HepG2 (cell line): Measurements from ENCODE around the gene C19orf73. TPM values are rescaled to one million over a fixed set of nuclear protein-coding genes. Genes with fewer than 3 reads are reported as not detected.

Experiments
- ATAC-seq: fragments of 200-7000 bp; cut with Tn5 transposase; 3 replicates; pipeline ENCODE4 v1.9.1; 2020; ENCODE audit warnings: mild to moderate bottlenecking, moderate library complexity
- BruUV-seq: library from RNA; stranded (reverse); fragments of 400-500 nt; replicated peaks from 2 replicates; lab custom pipeline; 2021; lab: Mats Ljungman, UMichigan
- CTCF ChIA-PET: fragments of 300-600 bp; formaldehyde crosslinking; extraction: SDS; loops from one replicate; lab custom pipeline; 2021; ENCODE audit warnings: low total read pairs, inconsistent platforms, low intra/inter-chr PET ratio; lab: Yijun Ruan, JAX
- POLR2A ChIA-PET: fragments of 350-600 bp; sonication (Branson Sonifier 250); formaldehyde crosslinking; loops from one replicate; lab custom pipeline; 2020; ENCODE audit warnings: antibody characterized with exemption, inconsistent platforms; lab: Yijun Ruan, JAX
- DNase-seq: peaks from one replicate; pipeline ENCODE4 v3.0.0-alpha.2; 2015; ENCODE audit warnings: low spot score
- FAIRE-seq: peaks from 3 replicates; lab custom pipeline; 2011; peaks lifted over from hg19 to GRCh38; lab: Jason Lieb, UNC
- H2AFZ ChIP-seq: one replicate; pipeline ENCODE4 v1.6.1; 2011; ENCODE audit warnings: low read length, inconsistent platforms
- H3K27ac ChIP-seq: fragments of 300-600 bp; 3 replicates; pipeline ENCODE4 v1.8.0; 2011; ENCODE audit warnings: mixed run types, mild to moderate bottlenecking, mixed read lengths, low read length, inconsistent platforms; ENCODE audit not compliant: insufficient read depth; ENCODE audit errors: extremely low read length
- H3K27me3 ChIP-seq, 2 experiments: fragments of 200-600 bp in 1 of 2; 2 replicates in 1 of 2; 3 replicates in 1 of 2; pipeline versions ENCODE4 v1.6.0 to v1.8.0; 2011; ENCODE audit warnings: low read length in 2 of 2, mild to moderate bottlenecking in 2 of 2, moderate library complexity in 2 of 2, inconsistent platforms in 1 of 2; ENCODE audit not compliant: insufficient read depth in 2 of 2, control insufficient read depth in 1 of 2
- H3K36me3 ChIP-seq, 2 experiments: fragments of 200-600 bp in 1 of 2; replicated peaks in 1 of 2; 2 replicates in 1 of 2; 3 replicates in 1 of 2; pipeline versions ENCODE4 v1.5.1 to v1.8.0; 2011; ENCODE audit warnings: low read length in 2 of 2, inconsistent platforms in 1 of 2; ENCODE audit not compliant: insufficient read depth in 2 of 2, control insufficient read depth in 1 of 2
- H3K4me1 ChIP-seq: 2 replicates; pipeline ENCODE4 v1.5.1; 2012; ENCODE audit warnings: low read length, inconsistent platforms; ENCODE audit not compliant: insufficient read depth
- H3K4me2 ChIP-seq: 2 replicates; pipeline ENCODE4 v1.6.0; 2011; ENCODE audit warnings: low read depth, low read length, inconsistent platforms
- H3K4me3 ChIP-seq, 3 experiments: fragments of 200-600 bp in 1 of 3; sonication (generic), shearing (Covaris generic) in 1 of 3; replicated peaks in 1 of 3; 2 replicates each; pipeline ENCODE4 v1.5.1; 2011 to 2016; ENCODE audit warnings: low read length in 3 of 3, inconsistent platforms in 2 of 3, low read depth in 2 of 3, mild to moderate bottlenecking in 2 of 3, control low read depth in 1 of 3, mixed read lengths in 1 of 3; ENCODE audit not compliant: insufficient read depth in 1 of 3
- H3K79me2 ChIP-seq: one replicate; pipeline ENCODE4 v1.6.1; 2011; ENCODE audit warnings: low read length, inconsistent platforms; ENCODE audit not compliant: insufficient read depth
- H3K9ac ChIP-seq: 2 replicates; pipeline ENCODE4 v1.6.0; 2011; ENCODE audit warnings: mild to moderate bottlenecking, low read depth, low read length, inconsistent platforms; ENCODE audit not compliant: insufficient read depth
- H3K9me3 ChIP-seq: 2 replicates; pipeline ENCODE4 v1.5.1; 2012; ENCODE audit warnings: mild to moderate bottlenecking, low read length
- H4K20me1 ChIP-seq: 2 replicates; pipeline ENCODE4 v1.6.0; 2011; ENCODE audit warnings: inconsistent platforms, mild to moderate bottlenecking, low read length, moderate library complexity; ENCODE audit not compliant: insufficient read depth
- AGO2 ChIP-seq: fragments of 200-400 bp; formaldehyde crosslinking; optimal IDR thresholded peaks from 2 replicates; pipeline ENCODE3; 2017; ENCODE audit warnings: mild to moderate bottlenecking, low read depth, low read length, moderate library complexity
- ELF3 ChIP-seq: IDR thresholded peaks from 2 replicates; pipeline ENCODE4 v1.6.1; 2016; ENCODE audit warnings: missing genetic modification reagents, missing compliant biosample characterization
- FOXA1 ChIP-seq, 2 experiments: fragments of 450-650 bp in 1 of 2; sonication (generic) in 1 of 2; formaldehyde crosslinking in 1 of 2; IDR thresholded peaks; 2 replicates each; pipeline versions ENCODE4 v1.4.0 to v1.6.1; 2016 to 2020; ENCODE audit warnings: missing genetic modification reagents in 1 of 2
- NCOA1 ChIP-seq: sonication (generic); formaldehyde crosslinking; IDR thresholded peaks from 2 replicates; pipeline ENCODE4 v1.9.0; 2021; ENCODE audit warnings: missing genetic modification reagents
- RBFOX2 ChIP-seq: fragments of 200-400 bp; formaldehyde crosslinking; IDR thresholded peaks from 2 replicates; pipeline ENCODE4 v1.6.1; 2017; ENCODE audit warnings: low read depth, mild to moderate bottlenecking, low read length
- RBM22 ChIP-seq: fragments of 200-400 bp; formaldehyde crosslinking; optimal IDR thresholded peaks from 2 replicates; pipeline ENCODE3; 2017; ENCODE audit warnings: mild to moderate bottlenecking, low read length, moderate library complexity
- SIN3A ChIP-seq: IDR thresholded peaks from 2 replicates; pipeline ENCODE4 v1.6.1; 2011; ENCODE audit warnings: low read depth, mild to moderate bottlenecking, control low read depth, low read length, borderline replicate concordance
- SYNCRIP ChIP-seq: fragments of 200-400 bp; formaldehyde crosslinking; IDR thresholded peaks from 2 replicates; pipeline ENCODE4 v1.6.1; 2018; ENCODE audit warnings: mild to moderate bottlenecking, low read depth, low read length; ENCODE audit not compliant: insufficient read depth
- TCF7L2 ChIP-seq: IDR thresholded peaks from 2 replicates; pipeline ENCODE4 v1.6.1; 2011; ENCODE audit warnings: mild to moderate bottlenecking, low read depth, low read length, moderate library complexity
- ZNF432 ChIP-seq: sonication (generic); formaldehyde crosslinking; IDR thresholded peaks from 2 replicates; pipeline ENCODE4 v1.5.0; 2020; ENCODE audit warnings: missing genetic modification reagents, mild to moderate bottlenecking, borderline replicate concordance
- ZNF562 ChIP-seq: sonication (generic); formaldehyde crosslinking; IDR thresholded peaks from 2 replicates; pipeline ENCODE4 v1.8.0; 2022; ENCODE audit warnings: missing genetic modification reagents, borderline replicate concordance
- ZNF605 ChIP-seq: sonication (generic); formaldehyde crosslinking; IDR thresholded peaks from 2 replicates; pipeline ENCODE4 v1.8.0; 2022; ENCODE audit warnings: mild to moderate bottlenecking, missing genetic modification reagents
- ZSCAN31 ChIP-seq: sonication (generic); formaldehyde crosslinking; IDR thresholded peaks from 2 replicates; pipeline ENCODE4 v1.5.0; 2020; ENCODE audit warnings: low read depth, mild to moderate bottlenecking, missing genetic modification reagents
- WGBS: methylation state at CpG from one replicate; pipeline ENCODE4 v1.1.6; 2017; ENCODE audit warnings: low lambda C conversion rate; 5-methylcytosine and 5-hydroxymethylcytosine counted together
- in situ Hi-C: cut with HindIII; loops from 2 replicates; pipeline ENCODE4 v1.10.0; 2017; ENCODE audit warnings: low pct_unique_long_range_greater_than_20kb; ENCODE audit not compliant: extremely low pct_ligation_motif_present
- intact Hi-C: fragments of 100-400 bp; cut with micrococcal nuclease; formaldehyde crosslinking; loops from one replicate; pipeline ENCODE4 v1.10.0; 2022; ENCODE audit not compliant: unreplicated experiment
- polyA plus RNA-seq, 8 experiments: library from polyadenylated mRNA; depleted of rRNA in 3 of 8; stranded (reverse) in 7 of 8; unstranded in 1 of 8; fragments of >200 nt; fragmentation: Illumina TruSeq in 4 of 8; extraction: Trizol in 4 of 8; gene quantifications; 2 replicates each; pipeline versions ENCODE4 v1.2.1 to v1.2.3, GENCODE V29; 2011 to 2016; ENCODE audit warnings: low read depth in 4 of 8, missing spikeins in 1 of 8, mixed read lengths in 1 of 8; ENCODE audit not compliant: insufficient read depth in 1 of 8
- total RNA-seq, 5 experiments: library from RNA; depleted of rRNA; stranded (reverse); fragments of >200 nt; fragmentation: Illumina TruSeq; extraction: Trizol; gene quantifications; 2 replicates each; pipeline ENCODE4 v1.2.3, GENCODE V29; 2016; ENCODE audit warnings: low read depth in 1 of 5
- TF ChIP-seq, protein P1 (sequence below): sonication (generic); formaldehyde crosslinking; IDR thresholded peaks from 2 replicates; pipeline ENCODE4 v1.8.0; 2022; ENCODE audit warnings: mild to moderate bottlenecking, missing genetic modification reagents; ENCODE audit not compliant: insufficient replicate concordance
- TF ChIP-seq, protein P2 (sequence below): IDR thresholded peaks from 2 replicates; pipeline ENCODE4 v1.6.1; 2012; ENCODE audit warnings: low read length, improper control_type of control experiment

C19orf73 gene
- total and polyA plus RNA-seq, 2 of the 13 experiments (the other 11 are each of a cell fraction or from before 2014, with no cell fraction given): 1.4 to 1.5 TPM

DNA sequence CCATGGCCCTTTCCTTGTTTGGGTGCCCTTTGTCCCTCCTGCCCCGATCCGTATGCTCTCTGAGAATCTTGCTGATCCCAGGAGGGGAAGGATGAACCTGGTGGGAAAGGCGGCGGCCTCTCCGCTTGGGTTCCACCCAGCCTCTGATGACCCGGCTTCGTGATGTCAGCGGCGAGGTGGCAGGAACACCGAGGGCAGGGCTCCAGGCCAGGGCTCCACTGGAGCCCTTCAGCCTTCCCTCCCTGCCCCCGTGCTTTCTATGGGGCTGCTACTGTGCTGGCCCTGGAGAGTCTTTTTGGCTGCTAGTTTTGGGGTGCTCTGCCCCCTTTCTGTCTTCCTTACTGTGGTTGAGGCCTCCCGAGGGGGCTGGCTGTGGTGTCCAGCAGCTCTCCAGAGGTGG lies 16.6 kb downstream of the C19orf73 start:
- FAIRE-seq (no peak), ATAC-seq (no peak), DNase-seq (no peak)
- intact Hi-C loops: no loop called here
- peak; percentile 66 for TF ChIP-seq AGO2
- TF ChIP-seq ZNF562 (CRISPR knock-in tag): no peak
- peak; percentile 75 for TF ChIP-seq RBM22
- Histone ChIP-seq H3K36me3 (peaks cover 43 to 89% of the 10 kb centered on the region in 2 experiments), H3K27ac (no peak overlapping the region), H2AFZ (no peak overlapping the region), H3K9ac (no peak overlapping the region), H3K79me2 (peaks cover 11% of the 10 kb centered on the region), H3K4me2 (no peak overlapping the region), H3K9me3 (no peaks in the 10 kb centered on the region), H3K4me1 (no peaks in the 10 kb centered on the region), H4K20me1 (peaks cover 36% of the 10 kb centered on the region), H3K27me3 (no peaks in the 10 kb centered on the region), H3K4me3 (no peak overlapping the region)
- WGBS: 99% methylated on average over 10 of the region's 12 CpGs
- no TSS peak for BruUV-seq
- in situ Hi-C loops: no loop called here
- CTCF ChIA-PET: no interaction called here
- POLR2A ChIA-PET: no interaction called here

- WGBS: 94% methylated on average over 12 of the region's 12 CpGs
- DNase-seq (no peak), ATAC-seq (no peak), FAIRE-seq (no peak)
- Histone ChIP-seq H3K27me3 (no peaks in the 10 kb centered on the region), H3K4me1 (no peaks in the 10 kb centered on the region), H3K27ac (no peak overlapping the region), H3K4me2 (no peak overlapping the region), H2AFZ (no peak overlapping the region), H3K36me3 (peaks cover 39 to 85% of the 10 kb centered on the region in 2 experiments), H4K20me1 (peaks cover 30% of the 10 kb centered on the region), H3K4me3 (no peak overlapping the region), H3K9me3 (no peaks in the 10 kb centered on the region), H3K9ac (no peak overlapping the region), H3K79me2 (peaks cover 11% of the 10 kb centered on the region)
- CTCF ChIA-PET: no interaction called here
- no TSS peak for BruUV-seq
- POLR2A ChIA-PET: no interaction called here
- intact Hi-C loops (no loop called here), in situ Hi-C loops (no loop called here)
- TF ChIP-seq, protein P1, sequence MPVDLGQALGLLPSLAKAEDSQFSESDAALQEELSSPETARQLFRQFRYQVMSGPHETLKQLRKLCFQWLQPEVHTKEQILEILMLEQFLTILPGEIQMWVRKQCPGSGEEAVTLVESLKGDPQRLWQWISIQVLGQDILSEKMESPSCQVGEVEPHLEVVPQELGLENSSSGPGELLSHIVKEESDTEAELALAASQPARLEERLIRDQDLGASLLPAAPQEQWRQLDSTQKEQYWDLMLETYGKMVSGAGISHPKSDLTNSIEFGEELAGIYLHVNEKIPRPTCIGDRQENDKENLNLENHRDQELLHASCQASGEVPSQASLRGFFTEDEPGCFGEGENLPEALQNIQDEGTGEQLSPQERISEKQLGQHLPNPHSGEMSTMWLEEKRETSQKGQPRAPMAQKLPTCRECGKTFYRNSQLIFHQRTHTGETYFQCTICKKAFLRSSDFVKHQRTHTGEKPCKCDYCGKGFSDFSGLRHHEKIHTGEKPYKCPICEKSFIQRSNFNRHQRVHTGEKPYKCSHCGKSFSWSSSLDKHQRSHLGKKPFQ (CRISPR knock-in tag): no peak
- TF ChIP-seq ZSCAN31 (CRISPR knock-in tag) (no peak), TCF7L2 (no peak), ZNF432 (CRISPR knock-in tag) (no peak), SYNCRIP (no peak), AGO2 (peak; percentile 30), ZNF605 (CRISPR knock-in tag) (no peak), FOXA1 (IDR thresholded peaks at IDR 0.05) (no peak), FOXA1 (CRISPR knock-in tag; IDR thresholded peaks at IDR 0.05) (no peak), ELF3 (CRISPR knock-in tag) (no peak), SIN3A (no peak), NCOA1 (CRISPR knock-in tag) (no peak), RBFOX2 (0 out of 2 replicates have a peak, but pooled peaks have one; percentile 20)
- TF ChIP-seq, protein P2, sequence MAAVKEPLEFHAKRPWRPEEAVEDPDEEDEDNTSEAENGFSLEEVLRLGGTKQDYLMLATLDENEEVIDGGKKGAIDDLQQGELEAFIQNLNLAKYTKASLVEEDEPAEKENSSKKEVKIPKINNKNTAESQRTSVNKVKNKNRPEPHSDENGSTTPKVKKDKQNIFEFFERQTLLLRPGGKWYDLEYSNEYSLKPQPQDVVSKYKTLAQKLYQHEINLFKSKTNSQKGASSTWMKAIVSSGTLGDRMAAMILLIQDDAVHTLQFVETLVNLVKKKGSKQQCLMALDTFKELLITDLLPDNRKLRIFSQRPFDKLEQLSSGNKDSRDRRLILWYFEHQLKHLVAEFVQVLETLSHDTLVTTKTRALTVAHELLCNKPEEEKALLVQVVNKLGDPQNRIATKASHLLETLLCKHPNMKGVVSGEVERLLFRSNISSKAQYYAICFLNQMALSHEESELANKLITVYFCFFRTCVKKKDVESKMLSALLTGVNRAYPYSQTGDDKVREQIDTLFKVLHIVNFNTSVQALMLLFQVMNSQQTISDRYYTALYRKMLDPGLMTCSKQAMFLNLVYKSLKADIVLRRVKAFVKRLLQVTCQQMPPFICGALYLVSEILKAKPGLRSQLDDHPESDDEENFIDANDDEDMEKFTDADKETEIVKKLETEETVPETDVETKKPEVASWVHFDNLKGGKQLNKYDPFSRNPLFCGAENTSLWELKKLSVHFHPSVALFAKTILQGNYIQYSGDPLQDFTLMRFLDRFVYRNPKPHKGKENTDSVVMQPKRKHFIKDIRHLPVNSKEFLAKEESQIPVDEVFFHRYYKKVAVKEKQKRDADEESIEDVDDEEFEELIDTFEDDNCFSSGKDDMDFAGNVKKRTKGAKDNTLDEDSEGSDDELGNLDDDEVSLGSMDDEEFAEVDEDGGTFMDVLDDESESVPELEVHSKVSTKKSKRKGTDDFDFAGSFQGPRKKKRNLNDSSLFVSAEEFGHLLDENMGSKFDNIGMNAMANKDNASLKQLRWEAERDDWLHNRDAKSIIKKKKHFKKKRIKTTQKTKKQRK: no peak
Measured at GRCh38 chr19:49101160-49101559, 17.8 kb downstream of the C19orf73 start.
